Upper lobe of left lung (tissue), 6 donors: ENCODE data around the gene GOSR2. TPM values are rescaled to one million over a fixed set of nuclear protein-coding genes. Genes with fewer than 3 reads are reported as not detected.
"Not testable (repeated sequence)": the region's sequence is repeated elsewhere in the genome, so short reads cannot be mapped to it uniquely, and the experiment has no call there.

Source experiments
- ATAC-seq, 2 donors: fragments of 200-7000 bp; cut with Tn5 transposase; one replicate each; pipeline ENCODE4 v1.9.1; 2022; ENCODE audit warnings: mild to moderate bottlenecking in 2 of 2, moderate library complexity in 2 of 2; ENCODE audit not compliant: low FRiP score in 2 of 2
- DNase-seq, 2 donors: peaks; one replicate each; pipeline ENCODE4 v3.0.0-alpha.2; 2019 to 2020
- H3K27ac ChIP-seq, 4 donors: fragments of 200-600 bp; sonication (generic); one replicate each; pipeline ENCODE4 v1.5.1; 2016 to 2019
- H3K27me3 ChIP-seq, 4 donors: fragments of 200-600 bp; sonication (generic); one replicate each; pipeline ENCODE4 v1.5.1; 2017 to 2019
- H3K36me3 ChIP-seq, 4 donors: fragments of 200-600 bp; sonication (generic); one replicate each; pipeline ENCODE4 v1.5.1; 2016 to 2019
- H3K4me1 ChIP-seq, 4 donors: fragments of 200-600 bp; sonication (generic); one replicate each; pipeline ENCODE4 v1.5.1; 2018 to 2019
- H3K4me3 ChIP-seq, 4 donors: fragments of 200-600 bp; sonication (generic); one replicate each; pipeline ENCODE4 v1.5.1; 2017 to 2019; ENCODE audit warnings: mild to moderate bottlenecking in 2 of 4, moderate library complexity in 1 of 4
- H3K9me3 ChIP-seq, 4 donors: fragments of 200-600 bp; sonication (generic); one replicate each; pipeline ENCODE4 v1.5.1; 2018 to 2019
- EP300 ChIP-seq, 4 donors: sonication (generic); formaldehyde crosslinking; IDR thresholded peaks; one replicate each; pipeline ENCODE4 v1.5.1; 2017; ENCODE audit warnings: antibody characterized with exemption in 4 of 4, control low read depth in 2 of 4
- POLR2A ChIP-seq, 4 donors: fragments of 450-650 bp; IDR thresholded peaks; one replicate each; pipeline ENCODE4 v1.5.1; 2016 to 2017; ENCODE audit warnings: antibody characterized with exemption in 4 of 4, mild to moderate bottlenecking in 2 of 4
- POLR2AphosphoS5 ChIP-seq, 2 donors: sonication (generic); formaldehyde crosslinking; IDR thresholded peaks; one replicate each; pipeline ENCODE4 v1.5.1; 2017; ENCODE audit warnings: antibody characterized with exemption in 2 of 2
- WGBS, 2 donors: methylation state at CpG; one replicate each; pipeline ENCODE4 v1.1.5; 2017 to 2018; 5-methylcytosine and 5-hydroxymethylcytosine counted together
- total RNA-seq, 6 donors: library from RNA; depleted of rRNA in 4 of 6; stranded (reverse); fragments of >200 nt in 4 of 6; gene quantifications; one replicate each; pipeline versions ENCODE4 v1.1.0 to v1.2.1, GENCODE V29; 2016 to 2021
- TF ChIP-seq, protein P1 (sequence below), 6 experiments: fragments of 450-650 bp in 4 of 6; fragments of 200-600 bp in 2 of 6; sonication (generic) in 2 of 6; IDR thresholded peaks; one replicate each; pipeline ENCODE4 v1.5.1; 2016 to 2019; ENCODE audit warnings: antibody characterized with exemption in 6 of 6
- donor health status: DM: no; HTN: no; CAD: no; lungs with moderate emphysema.
- donor health status: DM: no; HTN: yes; CAD: no; lungs with severe emphysema.

GOSR2 gene
- total RNA-seq, 6 donors from 2014 or later = 40.3 to 79.6 (median 50.8) TPM

DNA sequence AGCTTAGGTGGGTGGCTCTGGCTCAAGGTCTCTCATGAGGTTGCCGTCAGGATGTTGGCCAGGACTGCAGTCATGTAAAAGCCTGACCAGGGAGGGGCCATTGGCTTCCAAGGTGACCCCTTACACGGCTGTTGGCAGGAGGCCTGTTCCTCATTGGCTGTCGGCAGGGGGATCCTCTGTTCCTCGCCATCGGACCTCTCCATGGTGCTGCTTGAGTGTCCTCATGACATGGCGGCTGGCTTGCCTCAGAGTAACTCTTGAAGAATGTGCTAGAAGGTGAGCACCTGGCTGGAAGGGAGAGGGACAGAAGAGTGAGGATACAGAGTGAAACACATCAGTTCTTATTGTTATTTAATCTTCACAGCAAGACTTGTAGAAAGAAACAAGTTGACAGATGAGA is 60.8 kb downstream of the GOSR2 start:
- Histone ChIP-seq H3K9me3 (no peaks in the 10 kb centered on the region), H3K4me1 (peaks cover 9 to 10% (median 10%) of the 10 kb centered on the region in 4 donors), H3K27ac (no peak overlapping the region), H3K4me3 (no peak overlapping the region), H3K36me3 (no peaks in the 10 kb centered on the region), H3K27me3 (peaks cover 0 to 12% (median 6%) of the 10 kb centered on the region in 4 donors)
- TF ChIP-seq, protein P1, sequence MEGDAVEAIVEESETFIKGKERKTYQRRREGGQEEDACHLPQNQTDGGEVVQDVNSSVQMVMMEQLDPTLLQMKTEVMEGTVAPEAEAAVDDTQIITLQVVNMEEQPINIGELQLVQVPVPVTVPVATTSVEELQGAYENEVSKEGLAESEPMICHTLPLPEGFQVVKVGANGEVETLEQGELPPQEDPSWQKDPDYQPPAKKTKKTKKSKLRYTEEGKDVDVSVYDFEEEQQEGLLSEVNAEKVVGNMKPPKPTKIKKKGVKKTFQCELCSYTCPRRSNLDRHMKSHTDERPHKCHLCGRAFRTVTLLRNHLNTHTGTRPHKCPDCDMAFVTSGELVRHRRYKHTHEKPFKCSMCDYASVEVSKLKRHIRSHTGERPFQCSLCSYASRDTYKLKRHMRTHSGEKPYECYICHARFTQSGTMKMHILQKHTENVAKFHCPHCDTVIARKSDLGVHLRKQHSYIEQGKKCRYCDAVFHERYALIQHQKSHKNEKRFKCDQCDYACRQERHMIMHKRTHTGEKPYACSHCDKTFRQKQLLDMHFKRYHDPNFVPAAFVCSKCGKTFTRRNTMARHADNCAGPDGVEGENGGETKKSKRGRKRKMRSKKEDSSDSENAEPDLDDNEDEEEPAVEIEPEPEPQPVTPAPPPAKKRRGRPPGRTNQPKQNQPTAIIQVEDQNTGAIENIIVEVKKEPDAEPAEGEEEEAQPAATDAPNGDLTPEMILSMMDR (IDR thresholded peaks at IDR 0.05) = no peak
- TF ChIP-seq POLR2A (IDR thresholded peaks at IDR 0.05) = no peak
- TF ChIP-seq POLR2AphosphoS5 (IDR thresholded peaks at IDR 0.05) = no peak
- TF ChIP-seq EP300 (IDR thresholded peaks at IDR 0.05) = no peak
- DNase-seq (no peak), ATAC-seq (no peak)
- 80 to 93% methylated on average over 5 to 6 of the region's 6 CpGs for WGBS, 2 donors

DNA sequence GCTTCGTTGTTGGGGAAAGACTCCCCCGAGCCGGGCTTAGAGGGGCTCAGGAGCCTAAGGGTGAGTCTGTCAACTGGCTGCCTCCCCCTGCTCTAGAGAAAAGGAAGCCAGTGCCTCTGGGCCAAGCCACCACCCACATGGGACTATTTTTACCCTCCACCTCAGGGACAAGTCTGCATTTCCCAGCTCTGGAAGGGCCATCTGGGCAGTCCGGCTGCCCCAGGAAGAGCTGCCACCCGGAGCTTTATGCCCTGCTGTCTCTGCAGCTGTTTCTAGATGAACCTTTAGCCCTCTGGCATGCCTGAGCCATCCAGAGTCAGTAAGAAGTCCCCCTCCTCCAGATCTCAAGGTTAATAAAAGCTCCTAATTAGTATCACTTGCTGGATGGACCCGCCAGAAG is 61.4 kb downstream of the GOSR2 start:
- 85 to 86% methylated on average over 6 of the region's 6 CpGs for WGBS, 2 donors
- TF ChIP-seq POLR2AphosphoS5 (IDR thresholded peaks at IDR 0.05) = no peak
- TF ChIP-seq, protein P1 (IDR thresholded peaks at IDR 0.05) = no peak
- no peak for TF ChIP-seq EP300 (IDR thresholded peaks at IDR 0.05)
- no peak for TF ChIP-seq POLR2A (IDR thresholded peaks at IDR 0.05)
- Histone ChIP-seq H3K27me3 (peaks cover 0 to 7% (median under 1%) of the 10 kb centered on the region in 4 donors), H3K36me3 (no peaks in the 10 kb centered on the region), H3K9me3 (no peaks in the 10 kb centered on the region), H3K4me3 (no peak overlapping the region), H3K27ac (no peak overlapping the region), H3K4me1 (peaks cover 3 to 5% (median 4%) of the 10 kb centered on the region in 4 donors)
- no peak for ATAC-seq
- no peak for DNase-seq

DNA sequence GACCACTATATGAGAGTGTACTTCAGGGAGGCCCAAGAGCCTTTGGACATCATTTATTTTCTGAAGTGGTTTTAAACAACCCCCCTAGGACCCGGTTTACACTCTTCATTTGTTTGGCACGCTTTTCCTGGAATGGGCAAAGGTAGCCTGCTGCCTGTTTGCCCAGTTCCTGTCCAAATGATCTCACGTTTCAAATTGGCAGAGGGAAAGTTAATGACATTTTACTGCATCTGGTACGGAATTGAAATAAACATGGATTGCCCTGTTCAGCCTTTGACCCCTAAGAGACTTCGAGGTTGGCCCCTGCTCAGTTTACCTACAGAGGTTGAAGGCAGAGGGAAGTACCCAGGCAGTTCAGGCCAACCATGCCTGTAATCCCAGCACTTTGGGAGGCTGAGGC is 61.9 kb downstream of the GOSR2 start:
- Histone ChIP-seq H3K27me3 (peaks cover 0 to 1% (median 0%) of the 10 kb centered on the region in 4 donors), H3K36me3 (no peaks in the 10 kb centered on the region), H3K9me3 (no peaks in the 10 kb centered on the region), H3K27ac (no peak overlapping the region), H3K4me1 (no peaks in the 10 kb centered on the region), H3K4me3 (no peak overlapping the region)
- ATAC-seq = no peak
- TF ChIP-seq EP300 (IDR thresholded peaks at IDR 0.05) (no peak), POLR2AphosphoS5 (IDR thresholded peaks at IDR 0.05) (no peak), POLR2A (IDR thresholded peaks at IDR 0.05) (no peak)
- TF ChIP-seq, protein P1 (IDR thresholded peaks at IDR 0.05) = no peak
- no peak for DNase-seq
- WGBS, 2 donors = 70 to 79% methylated on average over 5 of the region's 5 CpGs

DNA sequence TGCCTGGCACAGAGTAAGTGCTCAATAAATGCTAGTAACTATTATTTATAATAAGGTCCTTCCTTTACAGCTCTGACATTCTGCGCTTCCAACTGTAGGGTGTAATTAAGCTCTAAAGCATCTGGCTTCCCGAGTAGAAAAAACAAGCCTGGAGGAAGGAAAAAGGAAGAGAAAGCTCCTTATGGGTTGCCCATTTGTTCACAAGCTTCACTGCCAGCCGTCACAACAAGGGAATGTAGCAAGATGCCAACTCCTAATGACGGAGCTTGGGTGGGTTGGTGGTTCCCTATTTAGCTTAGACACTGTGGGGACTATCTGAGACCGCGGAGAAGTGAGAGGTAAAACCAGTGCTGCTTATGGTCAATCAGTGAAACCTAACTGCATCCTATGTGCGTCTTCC is 63.4 kb downstream of the GOSR2 start:
- DNase-seq (no peak), ATAC-seq (no peak)
- no peaks in the 10 kb centered on the region for H3K27me3 ChIP-seq
- H3K4me3 ChIP-seq = no peak overlapping the region
- no peaks in the 10 kb centered on the region for H3K9me3 ChIP-seq
- H3K36me3 ChIP-seq = no peaks in the 10 kb centered on the region
- TF ChIP-seq POLR2A (IDR thresholded peaks at IDR 0.05) (no peak), POLR2AphosphoS5 (IDR thresholded peaks at IDR 0.05) (no peak), EP300 (IDR thresholded peaks at IDR 0.05) (no peak)
- TF ChIP-seq, protein P1 (IDR thresholded peaks at IDR 0.05) = no peak
- no peak overlapping the region for H3K27ac ChIP-seq
- WGBS, 2 donors = 79 to 80% methylated on average over 7 of the region's 7 CpGs
- no peaks in the 10 kb centered on the region for H3K4me1 ChIP-seq

DNA sequence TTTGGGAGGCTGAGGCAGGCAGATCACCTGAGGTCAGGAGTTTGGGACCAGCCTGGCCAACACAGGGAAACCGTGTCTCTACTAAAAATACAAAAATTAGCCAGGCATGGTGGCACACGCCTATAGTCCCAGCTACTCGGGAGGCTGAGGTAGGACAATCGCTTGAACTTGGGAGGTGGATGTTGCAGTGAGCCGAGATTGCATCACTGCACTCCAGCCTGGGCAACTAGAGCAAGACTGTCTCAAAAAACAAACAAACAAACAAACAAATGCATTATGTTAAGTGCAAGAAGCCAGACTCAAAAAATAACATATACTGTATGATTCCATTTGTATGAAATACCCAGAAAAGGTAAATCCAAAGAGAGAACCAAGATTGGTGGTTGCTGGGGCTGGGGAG is 65.0 kb downstream of the GOSR2 start:
- H3K36me3 ChIP-seq, H3K4me3 ChIP-seq, DNase-seq, ATAC-seq, H3K4me1 ChIP-seq, H3K9me3 ChIP-seq, H3K27me3 ChIP-seq, H3K27ac ChIP-seq: not testable (repeated sequence)
- 82 to 100% methylated on average over 5 of the region's 5 CpGs for WGBS, 2 donors
